ENCODE results near the gene CDH23. TPM values are rescaled to one million over a fixed set of nuclear protein-coding genes. Genes with fewer than 3 reads are reported as not detected.

CDH23 gene
- total RNA-seq, 1 experiment from 2014 or later, result 2.9 TPM

DNA sequence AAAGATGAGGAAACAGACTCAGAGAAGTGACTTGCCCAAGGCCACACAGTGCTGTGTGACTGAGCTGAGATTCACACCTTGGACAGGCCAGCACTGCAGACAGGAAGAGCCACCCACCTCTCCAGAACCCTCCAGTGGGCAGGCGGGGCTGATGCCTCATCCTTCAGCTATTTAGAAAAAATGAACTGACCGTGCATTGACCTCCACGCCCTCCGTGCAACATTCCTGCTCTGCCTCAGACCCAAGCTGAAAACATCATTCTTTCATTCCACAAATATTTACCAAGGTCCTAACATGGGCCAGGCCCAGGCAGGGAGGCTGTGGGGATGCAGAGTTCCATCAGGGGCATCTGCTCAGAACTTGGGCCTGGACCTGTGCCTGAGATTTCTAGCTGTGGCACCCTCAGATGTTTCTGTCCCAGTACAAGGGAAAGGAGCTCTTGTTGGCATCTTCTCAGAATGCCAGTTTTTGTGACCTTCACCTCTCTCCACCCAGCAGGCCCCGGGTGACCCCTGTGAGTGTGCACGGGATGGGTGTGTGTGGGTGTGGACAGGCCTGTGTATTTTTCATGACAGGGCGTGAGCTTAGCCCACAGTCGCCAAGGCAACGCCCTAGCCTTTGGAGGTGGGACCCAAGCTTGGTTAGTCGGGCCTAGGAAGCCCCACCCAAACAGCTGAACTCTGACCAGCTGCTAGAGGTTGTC, 370.1 kb downstream of the CDH23 start:
- Mint-ChIP-seq H3K4me1 (peaks cover 4% of the 10 kb centered on the region), H3K4me3 (no peak overlapping the region), H3K27ac (no peak overlapping the region), H3K9me3 (no peaks in the 10 kb centered on the region), H3K27me3 (ENCODE audit: low read depth) (peaks cover 4% of the 10 kb centered on the region; the same call in 1 of the 2 replicates), H3K36me3 (no peaks in the 10 kb centered on the region)
- ChIA-PET CTCF (interaction anchor here (1.4 to 2.1 kb wide), 2 partner anchors 20 to 58 kb away, joined by 3 to 5 read pairs; no protein-coding TSS in a partner anchor), POLR2A (no interaction called here)
- DNase-seq (ENCODE audit: low spot score), result no peak
- ATAC-seq, result no peak
- TF ChIP-seq, protein P1, sequence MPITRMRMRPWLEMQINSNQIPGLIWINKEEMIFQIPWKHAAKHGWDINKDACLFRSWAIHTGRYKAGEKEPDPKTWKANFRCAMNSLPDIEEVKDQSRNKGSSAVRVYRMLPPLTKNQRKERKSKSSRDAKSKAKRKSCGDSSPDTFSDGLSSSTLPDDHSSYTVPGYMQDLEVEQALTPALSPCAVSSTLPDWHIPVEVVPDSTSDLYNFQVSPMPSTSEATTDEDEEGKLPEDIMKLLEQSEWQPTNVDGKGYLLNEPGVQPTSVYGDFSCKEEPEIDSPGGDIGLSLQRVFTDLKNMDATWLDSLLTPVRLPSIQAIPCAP (CRISPR knock-in tag; IDR thresholded peaks at IDR 0.05), result no peak
- TF ChIP-seq, protein P2, sequence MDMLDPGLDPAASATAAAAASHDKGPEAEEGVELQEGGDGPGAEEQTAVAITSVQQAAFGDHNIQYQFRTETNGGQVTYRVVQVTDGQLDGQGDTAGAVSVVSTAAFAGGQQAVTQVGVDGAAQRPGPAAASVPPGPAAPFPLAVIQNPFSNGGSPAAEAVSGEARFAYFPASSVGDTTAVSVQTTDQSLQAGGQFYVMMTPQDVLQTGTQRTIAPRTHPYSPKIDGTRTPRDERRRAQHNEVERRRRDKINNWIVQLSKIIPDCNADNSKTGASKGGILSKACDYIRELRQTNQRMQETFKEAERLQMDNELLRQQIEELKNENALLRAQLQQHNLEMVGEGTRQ (CRISPR knock-in tag; IDR thresholded peaks at IDR 0.05), result no peak
- TF ChIP-seq ATF1 (CRISPR knock-in tag; IDR thresholded peaks at IDR 0.05) (no peak), ZNF671 (CRISPR knock-in tag; IDR thresholded peaks at IDR 0.05) (no peak), SMAD3 (CRISPR knock-in tag; IDR thresholded peaks at IDR 0.05; ENCODE audit: borderline replicate concordance) (no peak), TCF7 (CRISPR knock-in tag; IDR thresholded peaks at IDR 0.05; ENCODE audit: low read depth) (no peak), NFATC4 (CRISPR knock-in tag; IDR thresholded peaks at IDR 0.05) (no peak), PRRX2 (CRISPR knock-in tag; IDR thresholded peaks at IDR 0.05) (no peak), ETV6 (CRISPR knock-in tag; IDR thresholded peaks at IDR 0.05) (no peak), GRHL2 (CRISPR knock-in tag; IDR thresholded peaks at IDR 0.05; ENCODE audit: insufficient replicate concordance, severe bottlenecking) (no peak), IRF2 (CRISPR knock-in tag; IDR thresholded peaks at IDR 0.05; ENCODE audit: borderline replicate concordance, low read depth) (no peak)
- TF ChIP-seq, protein P3, sequence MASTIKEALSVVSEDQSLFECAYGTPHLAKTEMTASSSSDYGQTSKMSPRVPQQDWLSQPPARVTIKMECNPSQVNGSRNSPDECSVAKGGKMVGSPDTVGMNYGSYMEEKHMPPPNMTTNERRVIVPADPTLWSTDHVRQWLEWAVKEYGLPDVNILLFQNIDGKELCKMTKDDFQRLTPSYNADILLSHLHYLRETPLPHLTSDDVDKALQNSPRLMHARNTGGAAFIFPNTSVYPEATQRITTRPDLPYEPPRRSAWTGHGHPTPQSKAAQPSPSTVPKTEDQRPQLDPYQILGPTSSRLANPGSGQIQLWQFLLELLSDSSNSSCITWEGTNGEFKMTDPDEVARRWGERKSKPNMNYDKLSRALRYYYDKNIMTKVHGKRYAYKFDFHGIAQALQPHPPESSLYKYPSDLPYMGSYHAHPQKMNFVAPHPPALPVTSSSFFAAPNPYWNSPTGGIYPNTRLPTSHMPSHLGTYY (CRISPR knock-in tag; IDR thresholded peaks at IDR 0.05), result no peak
- TF ChIP-seq, protein P4, sequence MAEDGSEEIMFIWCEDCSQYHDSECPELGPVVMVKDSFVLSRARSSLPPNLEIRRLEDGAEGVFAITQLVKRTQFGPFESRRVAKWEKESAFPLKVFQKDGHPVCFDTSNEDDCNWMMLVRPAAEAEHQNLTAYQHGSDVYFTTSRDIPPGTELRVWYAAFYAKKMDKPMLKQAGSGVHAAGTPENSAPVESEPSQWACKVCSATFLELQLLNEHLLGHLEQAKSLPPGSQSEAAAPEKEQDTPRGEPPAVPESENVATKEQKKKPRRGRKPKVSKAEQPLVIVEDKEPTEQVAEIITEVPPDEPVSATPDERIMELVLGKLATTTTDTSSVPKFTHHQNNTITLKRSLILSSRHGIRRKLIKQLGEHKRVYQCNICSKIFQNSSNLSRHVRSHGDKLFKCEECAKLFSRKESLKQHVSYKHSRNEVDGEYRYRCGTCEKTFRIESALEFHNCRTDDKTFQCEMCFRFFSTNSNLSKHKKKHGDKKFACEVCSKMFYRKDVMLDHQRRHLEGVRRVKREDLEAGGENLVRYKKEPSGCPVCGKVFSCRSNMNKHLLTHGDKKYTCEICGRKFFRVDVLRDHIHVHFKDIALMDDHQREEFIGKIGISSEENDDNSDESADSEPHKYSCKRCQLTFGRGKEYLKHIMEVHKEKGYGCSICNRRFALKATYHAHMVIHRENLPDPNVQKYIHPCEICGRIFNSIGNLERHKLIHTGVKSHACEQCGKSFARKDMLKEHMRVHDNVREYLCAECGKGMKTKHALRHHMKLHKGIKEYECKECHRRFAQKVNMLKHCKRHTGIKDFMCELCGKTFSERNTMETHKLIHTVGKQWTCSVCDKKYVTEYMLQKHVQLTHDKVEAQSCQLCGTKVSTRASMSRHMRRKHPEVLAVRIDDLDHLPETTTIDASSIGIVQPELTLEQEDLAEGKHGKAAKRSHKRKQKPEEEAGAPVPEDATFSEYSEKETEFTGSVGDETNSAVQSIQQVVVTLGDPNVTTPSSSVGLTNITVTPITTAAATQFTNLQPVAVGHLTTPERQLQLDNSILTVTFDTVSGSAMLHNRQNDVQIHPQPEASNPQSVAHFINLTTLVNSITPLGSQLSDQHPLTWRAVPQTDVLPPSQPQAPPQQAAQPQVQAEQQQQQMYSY (CRISPR knock-in tag; IDR thresholded peaks at IDR 0.05), result no peak
- TF ChIP-seq, protein P5, sequence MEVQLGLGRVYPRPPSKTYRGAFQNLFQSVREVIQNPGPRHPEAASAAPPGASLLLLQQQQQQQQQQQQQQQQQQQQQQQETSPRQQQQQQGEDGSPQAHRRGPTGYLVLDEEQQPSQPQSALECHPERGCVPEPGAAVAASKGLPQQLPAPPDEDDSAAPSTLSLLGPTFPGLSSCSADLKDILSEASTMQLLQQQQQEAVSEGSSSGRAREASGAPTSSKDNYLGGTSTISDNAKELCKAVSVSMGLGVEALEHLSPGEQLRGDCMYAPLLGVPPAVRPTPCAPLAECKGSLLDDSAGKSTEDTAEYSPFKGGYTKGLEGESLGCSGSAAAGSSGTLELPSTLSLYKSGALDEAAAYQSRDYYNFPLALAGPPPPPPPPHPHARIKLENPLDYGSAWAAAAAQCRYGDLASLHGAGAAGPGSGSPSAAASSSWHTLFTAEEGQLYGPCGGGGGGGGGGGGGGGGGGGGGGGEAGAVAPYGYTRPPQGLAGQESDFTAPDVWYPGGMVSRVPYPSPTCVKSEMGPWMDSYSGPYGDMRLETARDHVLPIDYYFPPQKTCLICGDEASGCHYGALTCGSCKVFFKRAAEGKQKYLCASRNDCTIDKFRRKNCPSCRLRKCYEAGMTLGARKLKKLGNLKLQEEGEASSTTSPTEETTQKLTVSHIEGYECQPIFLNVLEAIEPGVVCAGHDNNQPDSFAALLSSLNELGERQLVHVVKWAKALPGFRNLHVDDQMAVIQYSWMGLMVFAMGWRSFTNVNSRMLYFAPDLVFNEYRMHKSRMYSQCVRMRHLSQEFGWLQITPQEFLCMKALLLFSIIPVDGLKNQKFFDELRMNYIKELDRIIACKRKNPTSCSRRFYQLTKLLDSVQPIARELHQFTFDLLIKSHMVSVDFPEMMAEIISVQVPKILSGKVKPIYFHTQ (CRISPR knock-in tag; IDR thresholded peaks at IDR 0.05), result no peak
- TF ChIP-seq, protein P6, sequence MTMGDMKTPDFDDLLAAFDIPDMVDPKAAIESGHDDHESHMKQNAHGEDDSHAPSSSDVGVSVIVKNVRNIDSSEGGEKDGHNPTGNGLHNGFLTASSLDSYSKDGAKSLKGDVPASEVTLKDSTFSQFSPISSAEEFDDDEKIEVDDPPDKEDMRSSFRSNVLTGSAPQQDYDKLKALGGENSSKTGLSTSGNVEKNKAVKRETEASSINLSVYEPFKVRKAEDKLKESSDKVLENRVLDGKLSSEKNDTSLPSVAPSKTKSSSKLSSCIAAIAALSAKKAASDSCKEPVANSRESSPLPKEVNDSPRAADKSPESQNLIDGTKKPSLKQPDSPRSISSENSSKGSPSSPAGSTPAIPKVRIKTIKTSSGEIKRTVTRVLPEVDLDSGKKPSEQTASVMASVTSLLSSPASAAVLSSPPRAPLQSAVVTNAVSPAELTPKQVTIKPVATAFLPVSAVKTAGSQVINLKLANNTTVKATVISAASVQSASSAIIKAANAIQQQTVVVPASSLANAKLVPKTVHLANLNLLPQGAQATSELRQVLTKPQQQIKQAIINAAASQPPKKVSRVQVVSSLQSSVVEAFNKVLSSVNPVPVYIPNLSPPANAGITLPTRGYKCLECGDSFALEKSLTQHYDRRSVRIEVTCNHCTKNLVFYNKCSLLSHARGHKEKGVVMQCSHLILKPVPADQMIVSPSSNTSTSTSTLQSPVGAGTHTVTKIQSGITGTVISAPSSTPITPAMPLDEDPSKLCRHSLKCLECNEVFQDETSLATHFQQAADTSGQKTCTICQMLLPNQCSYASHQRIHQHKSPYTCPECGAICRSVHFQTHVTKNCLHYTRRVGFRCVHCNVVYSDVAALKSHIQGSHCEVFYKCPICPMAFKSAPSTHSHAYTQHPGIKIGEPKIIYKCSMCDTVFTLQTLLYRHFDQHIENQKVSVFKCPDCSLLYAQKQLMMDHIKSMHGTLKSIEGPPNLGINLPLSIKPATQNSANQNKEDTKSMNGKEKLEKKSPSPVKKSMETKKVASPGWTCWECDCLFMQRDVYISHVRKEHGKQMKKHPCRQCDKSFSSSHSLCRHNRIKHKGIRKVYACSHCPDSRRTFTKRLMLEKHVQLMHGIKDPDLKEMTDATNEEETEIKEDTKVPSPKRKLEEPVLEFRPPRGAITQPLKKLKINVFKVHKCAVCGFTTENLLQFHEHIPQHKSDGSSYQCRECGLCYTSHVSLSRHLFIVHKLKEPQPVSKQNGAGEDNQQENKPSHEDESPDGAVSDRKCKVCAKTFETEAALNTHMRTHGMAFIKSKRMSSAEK (CRISPR knock-in tag; IDR thresholded peaks at IDR 0.05; ENCODE audit: borderline replicate concordance), result no peak
- TF ChIP-seq, protein P7, sequence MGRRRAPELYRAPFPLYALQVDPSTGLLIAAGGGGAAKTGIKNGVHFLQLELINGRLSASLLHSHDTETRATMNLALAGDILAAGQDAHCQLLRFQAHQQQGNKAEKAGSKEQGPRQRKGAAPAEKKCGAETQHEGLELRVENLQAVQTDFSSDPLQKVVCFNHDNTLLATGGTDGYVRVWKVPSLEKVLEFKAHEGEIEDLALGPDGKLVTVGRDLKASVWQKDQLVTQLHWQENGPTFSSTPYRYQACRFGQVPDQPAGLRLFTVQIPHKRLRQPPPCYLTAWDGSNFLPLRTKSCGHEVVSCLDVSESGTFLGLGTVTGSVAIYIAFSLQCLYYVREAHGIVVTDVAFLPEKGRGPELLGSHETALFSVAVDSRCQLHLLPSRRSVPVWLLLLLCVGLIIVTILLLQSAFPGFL (CRISPR knock-in tag; IDR thresholded peaks at IDR 0.05; ENCODE audit: borderline replicate concordance), result no peak
- TF ChIP-seq, protein P8, sequence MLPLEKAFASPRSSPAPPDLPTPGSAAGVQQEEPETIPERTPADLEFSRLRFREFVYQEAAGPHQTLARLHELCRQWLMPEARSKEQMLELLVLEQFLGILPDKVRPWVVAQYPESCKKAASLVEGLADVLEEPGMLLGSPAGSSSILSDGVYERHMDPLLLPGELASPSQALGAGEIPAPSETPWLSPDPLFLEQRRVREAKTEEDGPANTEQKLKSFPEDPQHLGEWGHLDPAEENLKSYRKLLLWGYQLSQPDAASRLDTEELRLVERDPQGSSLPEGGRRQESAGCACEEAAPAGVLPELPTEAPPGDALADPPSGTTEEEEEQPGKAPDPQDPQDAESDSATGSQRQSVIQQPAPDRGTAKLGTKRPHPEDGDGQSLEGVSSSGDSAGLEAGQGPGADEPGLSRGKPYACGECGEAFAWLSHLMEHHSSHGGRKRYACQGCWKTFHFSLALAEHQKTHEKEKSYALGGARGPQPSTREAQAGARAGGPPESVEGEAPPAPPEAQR (CRISPR knock-in tag; IDR thresholded peaks at IDR 0.05), result no peak
- TF ChIP-seq, protein P9, sequence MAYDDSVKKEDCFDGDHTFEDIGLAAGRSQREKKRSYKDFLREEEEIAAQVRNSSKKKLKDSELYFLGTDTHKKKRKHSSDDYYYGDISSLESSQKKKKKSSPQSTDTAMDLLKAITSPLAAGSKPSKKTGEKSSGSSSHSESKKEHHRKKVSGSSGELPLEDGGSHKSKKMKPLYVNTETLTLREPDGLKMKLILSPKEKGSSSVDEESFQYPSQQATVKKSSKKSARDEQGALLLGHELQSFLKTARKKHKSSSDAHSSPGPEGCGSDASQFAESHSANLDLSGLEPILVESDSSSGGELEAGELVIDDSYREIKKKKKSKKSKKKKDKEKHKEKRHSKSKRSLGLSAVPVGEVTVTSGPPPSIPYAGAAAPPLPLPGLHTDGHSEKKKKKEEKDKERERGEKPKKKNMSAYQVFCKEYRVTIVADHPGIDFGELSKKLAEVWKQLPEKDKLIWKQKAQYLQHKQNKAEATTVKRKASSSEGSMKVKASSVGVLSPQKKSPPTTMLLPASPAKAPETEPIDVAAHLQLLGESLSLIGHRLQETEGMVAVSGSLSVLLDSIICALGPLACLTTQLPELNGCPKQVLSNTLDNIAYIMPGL (CRISPR knock-in tag; IDR thresholded peaks at IDR 0.05), result no peak

All from WTC11 (cell line).